IPS-NIHi11 (cell line): ENCODE data around the gene ARL2.
"Not testable (repeated sequence)": the region's sequence is repeated elsewhere in the genome, so short reads cannot be mapped to it uniquely, and the experiment has no call there.

Experiments used
- DNase-seq: peaks from one replicate; pipeline ENCODE4 v3.0.0; 2012; ENCODE audit warnings: mixed read lengths, low spot score

Gene ARL2

GRCh38 chr11:65013888-65014725, at the start of gene ARL2:
ARL2 (plus strand) TSS chr11:65014160; CDS start chr11:65014208, 48 bp downstream.
- peak; percentile 97 for DNase-seq

GRCh38 chr11:64967375-64967774, 46.6 kb upstream of the ARL2 start:
- no peak for DNase-seq

- DNase-seq, result no peak
These were observed 44.8 kb upstream of the ARL2 start for GRCh38 chr11:64969209-64969608.

- DNase-seq, result no peak
These were observed 43.2 kb upstream of the ARL2 start for GRCh38 chr11:64970731-64971151.

- peak; percentile 52 for DNase-seq
These were observed 42.3 kb upstream of the ARL2 start, which contains the start of gene MAJIN for GRCh38 chr11:64971421-64972233. MAJIN (minus strand) TSS chr11:64972108; CDS start chr11:64959405, 12,703 bp downstream.

GRCh38 chr11:64974124-64974523, 39.8 kb upstream of the ARL2 start:
- no peak for DNase-seq

GRCh38 chr11:64976651-64977050, 37.3 kb upstream of the ARL2 start:
- no peak for DNase-seq

GRCh38 chr11:64983339-64983738, 30.6 kb upstream of the ARL2 start:
- not testable (repeated sequence) for DNase-seq

GRCh38 chr11:64987998-64988854, 25.7 kb upstream of the ARL2 start:
- DNase-seq, result no peak

- no peak for DNase-seq
These were observed 24.5 kb upstream of the ARL2 start for GRCh38 chr11:64989416-64989815.

- no peak for DNase-seq
These were observed 23.6 kb upstream of the ARL2 start for GRCh38 chr11:64990222-64990923.

GRCh38 chr11:64994318-64994717, 19.6 kb upstream of the ARL2 start:
- DNase-seq, result no peak

- DNase-seq, result no peak
These were observed 17.6 kb upstream of the ARL2 start for GRCh38 chr11:64996327-64996709.

- peak; percentile 92 for DNase-seq
These were observed 17.1 kb upstream of the ARL2 start, which contains the start of gene BATF2 for GRCh38 chr11:64996710-64997380. BATF2 (minus strand) TSS chr11:64996971; CDS start chr11:64996914, 57 bp downstream.

GRCh38 chr11:64998141-64998540, 15.8 kb upstream of the ARL2 start:
- DNase-seq, result peak; percentile 42

GRCh38 chr11:64998690-64999431, 15.1 kb upstream of the ARL2 start:
- no peak for DNase-seq

- no peak for DNase-seq
These were observed 14.5 kb upstream of the ARL2 start for GRCh38 chr11:64999478-64999877.

- no peak for DNase-seq
These were observed 11.3 kb upstream of the ARL2 start for GRCh38 chr11:65002706-65003105.

GRCh38 chr11:65003282-65003681, 10.7 kb upstream of the ARL2 start:
- peak; percentile 77 for DNase-seq

GRCh38 chr11:65003968-65004367, 10.0 kb upstream of the ARL2 start:
- DNase-seq, result not testable (repeated sequence)
